NCI-H1436 (cell line): Measurements from ENCODE around the gene PPP1R13L.
A peak's percentile ranks its signal among the peaks of the same experiment; 100 is the strongest.

ENCODE experiments used
- DNase-seq: peaks from one replicate; lab custom pipeline; 2025; lab: John Stamatoyannopoulos, UW

The PPP1R13L gene, protein sequence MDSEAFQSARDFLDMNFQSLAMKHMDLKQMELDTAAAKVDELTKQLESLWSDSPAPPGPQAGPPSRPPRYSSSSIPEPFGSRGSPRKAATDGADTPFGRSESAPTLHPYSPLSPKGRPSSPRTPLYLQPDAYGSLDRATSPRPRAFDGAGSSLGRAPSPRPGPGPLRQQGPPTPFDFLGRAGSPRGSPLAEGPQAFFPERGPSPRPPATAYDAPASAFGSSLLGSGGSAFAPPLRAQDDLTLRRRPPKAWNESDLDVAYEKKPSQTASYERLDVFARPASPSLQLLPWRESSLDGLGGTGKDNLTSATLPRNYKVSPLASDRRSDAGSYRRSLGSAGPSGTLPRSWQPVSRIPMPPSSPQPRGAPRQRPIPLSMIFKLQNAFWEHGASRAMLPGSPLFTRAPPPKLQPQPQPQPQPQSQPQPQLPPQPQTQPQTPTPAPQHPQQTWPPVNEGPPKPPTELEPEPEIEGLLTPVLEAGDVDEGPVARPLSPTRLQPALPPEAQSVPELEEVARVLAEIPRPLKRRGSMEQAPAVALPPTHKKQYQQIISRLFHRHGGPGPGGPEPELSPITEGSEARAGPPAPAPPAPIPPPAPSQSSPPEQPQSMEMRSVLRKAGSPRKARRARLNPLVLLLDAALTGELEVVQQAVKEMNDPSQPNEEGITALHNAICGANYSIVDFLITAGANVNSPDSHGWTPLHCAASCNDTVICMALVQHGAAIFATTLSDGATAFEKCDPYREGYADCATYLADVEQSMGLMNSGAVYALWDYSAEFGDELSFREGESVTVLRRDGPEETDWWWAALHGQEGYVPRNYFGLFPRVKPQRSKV

DNA sequence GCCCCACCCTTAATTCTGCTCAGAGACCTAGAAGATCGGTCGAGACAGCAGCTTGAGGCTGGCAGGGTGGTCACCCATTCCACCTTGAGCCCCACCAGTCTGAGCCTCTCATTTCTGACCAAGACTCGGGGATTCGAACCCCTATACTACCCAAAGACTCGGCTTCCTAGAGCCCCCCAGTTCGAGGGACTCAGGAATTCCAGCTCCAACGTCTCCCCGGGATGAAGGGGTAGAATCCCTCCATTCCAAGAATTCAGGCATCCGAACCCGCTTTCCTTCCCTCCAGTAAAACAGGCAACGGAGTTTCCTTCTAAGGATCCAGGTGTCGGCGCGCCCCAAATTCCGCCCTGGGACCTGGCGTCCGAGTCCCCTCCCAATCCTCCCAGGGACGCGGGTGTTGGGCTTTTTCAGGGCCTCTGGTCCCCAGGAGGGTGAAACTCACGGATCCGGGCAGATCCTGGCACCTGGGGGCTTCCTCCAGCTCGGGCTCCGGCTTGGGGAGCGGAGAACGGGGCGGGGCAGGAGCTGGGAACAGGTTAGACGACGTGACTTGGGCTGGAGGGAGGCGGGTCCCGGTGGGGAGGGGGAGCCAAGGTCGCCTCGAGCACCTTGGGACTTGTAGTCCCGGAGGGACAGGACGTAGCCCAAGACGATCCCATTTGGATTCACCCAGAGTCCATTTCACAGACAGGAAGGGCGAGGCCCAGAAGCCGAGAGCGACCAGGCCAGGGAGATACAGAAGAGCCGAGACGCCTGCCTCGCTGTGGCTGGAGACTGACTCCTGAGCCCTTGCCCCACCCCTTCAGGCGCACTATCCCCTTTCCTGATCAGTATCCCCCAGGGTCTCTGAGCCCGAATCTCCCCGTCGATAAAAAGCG is at the start of gene PPP1R13L:
Gene PPP1R13L, minus strand, starts transcription at position 513 of the 878 bp plus-strand sequence. CDS start 6,751 bp downstream, outside the sequence.
- DNase-seq: peak; percentile 81

DNA sequence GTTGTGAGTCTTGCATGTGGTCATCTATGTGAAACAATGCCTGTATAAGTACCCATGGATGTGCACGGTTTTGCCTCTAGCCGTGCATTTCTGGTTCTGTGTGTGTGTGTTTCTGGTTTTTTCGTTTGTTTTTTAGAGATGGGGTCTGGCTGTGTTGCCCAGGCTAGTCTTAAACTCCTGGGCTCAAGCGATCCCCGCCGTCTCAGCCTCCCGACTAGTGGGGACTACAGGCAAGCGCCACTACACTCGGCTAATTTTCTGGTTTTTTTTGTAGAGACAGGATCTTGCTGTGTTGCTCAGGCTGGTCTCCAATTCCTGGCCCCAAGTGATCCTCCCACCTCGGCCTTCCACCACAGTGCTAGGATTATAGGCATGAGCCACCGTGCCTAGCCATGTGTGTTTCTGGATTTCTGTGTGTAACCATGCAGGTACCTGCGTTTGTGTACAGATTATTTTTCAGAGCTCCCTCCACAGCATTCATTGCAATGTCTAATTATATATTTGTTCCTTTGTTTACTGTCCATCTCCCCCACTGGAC is 47.0 kb upstream of the PPP1R13L start:
- no peak for DNase-seq

DNA sequence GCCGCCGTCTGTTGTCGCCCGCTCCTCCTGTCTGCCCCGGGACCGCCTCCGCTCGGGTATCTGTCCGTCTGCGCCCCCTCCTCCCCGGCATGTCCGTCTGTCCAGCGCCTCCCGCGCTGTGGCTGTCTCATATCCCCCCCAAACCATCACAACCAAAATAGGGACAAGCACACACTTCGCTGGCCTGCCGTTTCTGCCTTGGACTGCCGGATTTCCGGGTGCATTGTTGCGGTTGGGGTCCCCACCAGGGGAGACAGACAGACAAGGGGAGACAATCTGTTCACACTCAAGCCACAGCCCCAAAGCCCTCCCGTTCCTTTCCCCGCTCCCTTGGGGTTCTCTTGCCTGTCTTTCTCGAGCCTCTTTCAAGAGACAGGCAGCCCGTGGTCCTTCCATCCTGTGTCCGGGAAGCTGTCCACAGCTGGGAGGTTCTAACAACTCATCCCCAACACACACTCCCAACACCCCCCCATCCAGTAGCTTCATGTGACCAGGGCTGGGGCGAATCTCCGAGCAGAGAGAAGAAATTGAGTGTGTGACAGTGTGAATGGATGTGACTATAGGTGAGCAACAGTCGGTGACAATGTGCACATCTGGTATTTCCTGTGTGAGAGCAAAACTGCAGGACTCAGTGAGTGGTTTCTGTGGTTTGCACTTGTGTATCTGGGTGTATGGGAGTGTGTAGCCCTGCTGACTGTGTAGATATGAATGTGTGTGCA is 46.4 kb upstream of the PPP1R13L start:
- DNase-seq: no peak

DNA sequence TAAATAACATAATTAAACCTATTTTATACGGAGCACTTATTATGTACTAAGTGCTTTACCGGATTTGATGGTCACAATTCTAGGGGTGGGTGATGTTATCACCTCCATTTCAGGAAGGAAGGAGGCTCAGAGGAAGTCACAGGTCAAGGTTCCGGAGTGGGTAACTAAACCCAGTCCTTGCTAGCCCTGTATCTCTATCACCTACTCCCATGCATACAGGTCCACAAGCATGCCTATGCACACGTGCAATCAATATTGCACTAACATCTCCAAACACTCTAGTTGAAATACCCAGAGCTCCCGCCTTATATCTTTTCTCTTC is 45.1 kb upstream of the PPP1R13L start:
- DNase-seq: no peak

DNA sequence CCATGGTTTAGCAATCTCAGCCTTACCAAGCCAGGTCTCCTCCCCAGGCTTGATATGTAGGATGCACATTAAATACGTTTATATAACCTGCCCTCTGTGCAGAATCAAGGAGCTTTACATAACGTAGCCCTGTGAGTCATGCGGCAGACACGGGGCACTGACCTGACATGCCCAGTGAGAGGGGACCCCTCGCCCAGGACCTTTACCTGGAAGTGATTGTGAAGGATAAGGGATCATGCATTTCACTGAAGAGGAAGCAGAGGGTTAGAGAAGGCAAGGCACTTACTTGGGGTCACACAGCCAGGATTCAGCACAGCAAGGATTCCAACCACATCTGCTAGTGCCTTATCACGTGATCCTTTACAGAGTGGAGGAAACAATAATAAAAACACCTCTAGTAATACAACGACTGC is 44.0 kb upstream of the PPP1R13L start:
- DNase-seq: no peak

DNA sequence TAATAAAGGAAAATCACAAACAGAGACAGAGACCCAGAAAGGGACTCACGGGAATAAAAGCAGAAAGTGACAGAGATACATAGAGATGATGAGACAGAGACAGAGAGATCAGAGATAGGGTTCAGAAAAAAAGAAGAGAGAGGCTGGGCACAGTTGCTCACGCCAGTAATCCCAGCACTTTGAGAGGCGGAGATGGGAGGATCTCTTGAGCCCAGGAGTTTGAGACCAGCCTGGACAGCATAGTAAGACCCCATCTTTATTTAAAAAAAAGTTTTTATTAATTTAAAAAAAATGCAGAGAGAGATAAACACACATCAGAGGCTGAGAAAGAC is 43.5 kb upstream of the PPP1R13L start:
- DNase-seq: no peak

DNA sequence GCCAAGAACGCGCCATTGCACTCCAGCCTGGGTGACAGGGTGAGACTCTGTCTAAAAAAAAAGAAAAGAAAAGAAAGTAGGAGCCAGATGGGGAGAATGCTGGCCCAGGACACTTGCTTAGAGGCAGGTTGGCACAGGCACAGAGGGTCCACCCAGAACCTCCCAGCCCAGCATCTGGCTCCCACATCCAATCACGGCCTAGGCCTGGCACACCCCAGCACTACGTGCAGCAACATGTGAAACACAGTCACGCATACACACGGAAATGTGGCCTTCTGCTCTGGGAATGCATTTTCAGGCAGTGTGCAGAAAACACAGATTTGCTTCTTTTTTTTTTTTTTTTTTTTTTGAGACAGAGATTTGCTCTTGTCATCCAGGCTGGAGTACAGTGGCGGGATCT is 42.1 kb upstream of the PPP1R13L start:
- no peak for DNase-seq

DNA sequence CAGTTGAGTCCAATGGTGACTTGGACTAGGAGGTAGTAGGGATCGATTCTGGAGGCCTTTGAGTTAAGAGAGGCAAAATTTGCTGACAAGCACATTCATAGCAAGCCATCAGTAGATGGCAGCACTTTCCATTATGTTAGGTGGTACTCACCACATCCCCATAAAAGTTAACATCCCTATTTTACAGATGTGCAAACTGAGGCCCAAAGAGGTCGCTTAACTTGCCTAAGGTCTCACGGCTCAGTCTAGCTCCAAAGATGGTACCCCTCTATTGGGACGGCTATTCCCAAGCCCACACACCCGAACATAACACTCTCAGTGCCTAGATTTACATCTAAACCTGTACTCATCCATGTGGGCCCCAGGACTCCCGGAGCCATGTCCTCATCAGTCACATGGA is 41.4 kb upstream of the PPP1R13L start:
- no peak for DNase-seq

DNA sequence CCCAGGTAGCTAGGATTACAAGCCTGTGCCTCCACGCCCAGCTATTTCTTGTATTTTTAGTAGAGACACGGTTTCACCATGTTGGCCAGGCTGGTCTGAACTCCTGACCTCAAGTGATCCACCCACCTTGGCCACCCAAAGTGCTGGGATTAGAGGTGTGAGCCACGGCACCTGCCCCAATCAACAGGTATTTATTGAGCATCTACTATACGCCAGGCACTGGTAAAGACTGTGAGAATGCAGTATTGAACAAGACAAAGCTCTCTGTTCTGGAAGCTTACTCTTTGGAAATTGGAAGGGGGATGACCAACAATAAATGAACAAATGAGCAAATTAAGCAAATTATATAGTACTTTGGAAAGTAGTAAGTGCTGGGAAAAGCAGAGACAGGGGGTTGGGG is 40.3 kb upstream of the PPP1R13L start:
- DNase-seq: no peak

DNA sequence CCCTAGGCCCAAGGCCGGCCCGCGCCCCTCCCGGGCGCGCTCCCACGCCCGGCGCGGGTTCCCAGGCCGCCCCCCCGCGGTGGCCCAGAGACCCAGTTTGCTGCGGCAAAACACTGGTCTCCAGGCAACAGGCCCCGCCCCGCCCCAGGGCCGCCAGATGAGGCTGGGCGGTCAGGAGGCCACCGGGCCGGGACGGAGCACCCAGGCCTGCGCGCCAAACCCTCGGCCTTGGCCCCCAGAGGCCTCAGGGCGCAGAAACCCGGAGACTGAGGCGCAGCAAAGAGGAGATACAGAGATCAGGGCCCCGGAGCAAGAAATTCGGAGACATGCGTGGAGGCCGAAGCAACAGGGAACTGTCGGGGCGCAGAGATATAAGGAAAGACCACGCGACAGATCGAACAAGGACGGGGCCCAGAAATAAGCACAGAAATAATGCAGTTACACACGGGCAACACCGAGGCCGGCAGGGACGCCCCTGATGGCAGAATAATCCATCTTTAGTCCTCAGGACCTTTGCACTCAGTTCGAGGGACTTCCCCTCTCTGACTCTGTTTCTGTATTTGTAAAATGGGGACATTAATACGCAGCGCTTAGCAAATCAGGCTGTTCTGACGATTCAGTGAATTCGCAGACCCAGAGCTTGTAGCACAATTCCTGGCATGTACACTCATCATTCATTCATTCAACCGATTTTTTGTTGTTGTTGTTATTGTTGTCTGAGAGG is 39.6 kb upstream of the PPP1R13L start:
- DNase-seq: peak; percentile 37

DNA sequence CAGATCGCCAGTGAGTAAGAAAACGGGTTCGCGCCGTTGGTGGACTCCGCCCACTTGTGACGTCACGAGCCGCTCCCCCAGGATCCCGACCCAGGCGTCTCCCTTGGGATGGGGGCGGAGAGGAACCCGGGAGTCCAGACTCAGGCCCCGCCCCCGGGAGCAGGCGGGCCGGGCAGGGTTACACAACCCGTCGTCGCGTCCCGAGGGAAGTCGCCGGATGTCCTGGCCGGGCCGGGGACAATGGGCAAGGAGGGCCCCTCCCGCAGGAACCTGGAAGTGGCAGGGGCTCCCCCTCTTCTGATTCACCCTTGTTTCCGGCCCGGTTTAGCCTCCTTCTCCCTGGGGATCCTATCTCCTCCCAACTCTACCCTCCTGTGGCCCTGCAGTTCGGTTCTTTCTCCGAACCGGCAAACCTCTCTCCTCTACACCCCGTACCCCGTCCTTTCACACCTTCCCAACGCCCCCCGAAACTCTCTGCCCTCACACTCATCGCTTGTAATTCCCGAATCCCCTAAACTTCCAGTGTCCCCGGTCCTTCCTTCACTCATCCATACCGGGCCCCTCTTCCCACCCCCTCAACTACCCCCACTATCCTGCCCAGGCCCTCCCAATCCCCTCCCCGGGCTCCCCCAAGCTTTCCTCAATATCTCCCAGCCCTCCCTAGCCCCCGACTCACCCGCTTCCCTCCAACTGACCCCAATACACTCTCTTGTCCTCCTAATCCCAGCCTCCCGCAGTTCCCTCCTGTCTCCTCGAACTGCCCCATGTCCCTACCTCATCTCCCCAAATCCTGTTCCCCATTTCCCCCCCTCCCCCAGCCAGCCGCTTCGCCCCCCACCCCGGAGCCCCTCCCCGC is 38.8 kb upstream of the PPP1R13L start:
- DNase-seq: peak; percentile 84

DNA sequence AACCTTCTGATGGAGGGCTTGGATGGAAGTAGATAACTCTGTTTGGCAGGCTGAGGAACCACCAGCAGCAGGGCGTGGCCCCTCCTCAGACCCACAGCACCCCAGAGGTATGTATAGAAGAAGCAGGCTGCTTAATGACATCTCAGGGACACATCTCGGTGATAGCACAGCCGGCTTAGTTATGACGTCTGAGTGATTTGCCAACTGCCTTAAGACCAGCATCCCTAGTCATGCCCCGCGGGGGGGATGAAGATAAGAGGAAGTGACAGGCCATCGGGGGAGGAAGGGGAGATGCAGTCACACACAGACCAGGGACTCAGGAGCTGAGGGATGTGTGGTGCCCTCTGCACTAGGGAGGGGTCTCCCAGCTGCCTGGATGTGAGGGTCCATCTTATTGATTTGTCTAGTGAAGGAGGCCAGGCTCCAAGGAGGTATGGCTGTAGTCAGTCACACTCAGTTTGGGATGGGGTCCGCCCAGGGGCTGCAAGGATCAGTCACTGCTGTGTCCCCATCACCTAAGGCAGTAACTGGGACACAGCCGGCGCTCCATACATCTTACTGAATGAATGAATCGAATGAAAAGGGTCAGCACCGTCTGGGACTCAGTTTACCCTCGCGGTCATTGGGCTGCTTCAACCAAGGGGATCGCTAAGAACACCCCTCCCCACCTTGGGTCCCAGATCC is 38.1 kb upstream of the PPP1R13L start:
- DNase-seq: no peak

DNA sequence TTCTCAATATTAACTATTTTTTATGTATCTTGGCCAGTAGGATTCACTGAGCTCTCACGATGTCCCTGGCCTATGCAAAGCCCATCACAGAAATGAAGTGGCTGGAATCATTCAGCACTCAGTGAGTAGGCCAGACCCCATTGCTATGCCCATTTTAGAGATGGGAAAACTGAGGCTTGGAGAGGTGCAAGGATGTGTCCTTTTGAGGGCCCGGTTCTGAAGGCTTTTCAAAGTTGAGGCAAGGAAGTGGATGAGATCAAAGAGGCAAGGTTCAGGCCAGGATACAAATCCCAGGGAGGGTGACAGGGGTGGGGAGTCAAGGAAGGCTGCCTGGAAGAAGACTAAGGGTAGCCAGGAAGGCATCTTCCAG is 37.5 kb upstream of the PPP1R13L start:
- no peak for DNase-seq

DNA sequence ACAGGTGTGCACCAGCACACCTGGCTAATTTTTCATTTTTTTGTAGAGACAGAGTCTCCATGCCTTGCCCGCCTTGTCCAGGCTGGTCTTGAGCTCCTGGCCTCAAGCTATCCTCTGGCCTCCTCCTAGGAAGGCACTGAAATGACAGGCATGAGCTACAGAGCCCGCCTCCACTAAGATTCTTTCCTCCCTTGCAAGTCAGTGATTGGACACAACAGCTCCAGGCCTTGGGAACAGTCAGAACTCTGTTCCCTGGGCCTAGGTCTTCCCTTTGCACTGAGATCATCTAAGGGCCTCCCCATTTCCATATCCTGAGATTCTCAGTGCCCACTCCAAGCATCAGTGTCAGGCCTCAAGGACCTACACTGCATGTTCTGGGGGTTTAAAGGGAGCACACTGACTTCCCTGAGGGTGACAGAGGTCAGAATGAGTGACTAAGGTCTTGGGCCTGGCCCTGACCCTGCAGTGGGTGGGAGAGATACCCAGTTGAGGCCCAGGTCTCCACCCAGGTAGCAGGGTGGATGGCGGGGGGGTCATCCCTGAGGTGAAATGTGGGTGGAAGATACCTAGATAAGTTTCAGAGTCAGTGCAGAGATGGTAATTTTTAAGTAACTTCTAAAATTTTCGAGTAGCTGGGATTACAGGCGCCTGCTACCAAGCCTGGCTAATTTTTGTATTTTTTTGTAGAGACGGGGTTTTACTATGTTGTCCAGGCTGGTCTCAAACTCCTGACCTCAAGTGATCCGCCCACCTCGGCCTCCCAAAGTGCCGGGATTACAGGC is 36.2 kb upstream of the PPP1R13L start:
- DNase-seq: no peak

DNA sequence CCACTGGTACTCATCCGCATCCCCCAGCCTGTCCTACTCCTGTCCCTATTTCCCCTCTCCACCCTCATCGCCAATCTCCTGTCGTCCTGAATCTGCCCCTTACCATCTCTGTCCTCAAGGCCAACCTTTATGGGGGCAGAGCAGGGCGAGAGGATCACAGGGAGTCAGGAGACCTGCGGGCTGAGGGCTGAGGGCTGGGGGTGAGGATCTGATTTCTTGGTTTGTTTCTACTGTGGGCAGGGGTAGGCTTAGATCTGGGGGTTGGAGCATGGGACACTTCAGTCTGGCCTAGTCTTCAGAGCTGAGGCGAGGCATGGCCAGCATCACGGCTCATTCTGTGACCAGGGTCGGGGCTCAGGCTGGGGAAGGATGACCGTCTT is 35.4 kb upstream of the PPP1R13L start:
- no peak for DNase-seq

DNA sequence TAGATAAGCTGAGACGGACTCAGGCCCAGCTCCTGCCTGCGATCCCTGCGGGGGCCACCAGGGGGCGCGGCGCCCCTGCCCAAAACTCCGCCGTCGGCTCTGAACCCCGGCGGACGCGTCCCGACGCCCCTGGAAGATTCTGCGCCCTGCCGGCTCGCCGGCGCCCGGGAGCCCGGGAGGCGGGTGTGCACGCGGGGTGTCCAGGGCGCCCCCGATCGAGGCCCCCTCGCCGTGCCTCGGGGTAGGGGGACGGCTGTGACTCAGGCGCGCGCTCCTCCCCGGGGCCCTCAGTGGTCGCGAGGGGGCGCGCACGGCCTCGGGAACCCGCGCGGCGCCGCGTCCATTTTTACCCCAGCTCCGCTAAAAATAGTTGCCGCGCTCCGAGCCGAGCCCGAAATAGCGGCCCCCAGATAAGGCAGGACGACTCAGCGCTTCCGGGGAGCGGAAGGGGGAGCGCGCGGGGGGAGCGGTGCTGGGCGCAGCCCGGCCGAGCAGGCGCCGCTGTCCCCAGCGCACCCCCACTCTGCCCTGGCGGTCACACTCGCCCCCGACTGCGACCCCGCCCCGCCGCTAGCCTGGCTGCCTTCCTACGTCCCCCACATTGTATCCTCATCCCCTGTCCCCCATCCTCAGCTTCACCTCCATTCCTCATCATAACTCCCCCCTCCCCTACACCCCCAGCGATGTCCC is 34.8 kb upstream of the PPP1R13L start:
- DNase-seq: peak; percentile 69

DNA sequence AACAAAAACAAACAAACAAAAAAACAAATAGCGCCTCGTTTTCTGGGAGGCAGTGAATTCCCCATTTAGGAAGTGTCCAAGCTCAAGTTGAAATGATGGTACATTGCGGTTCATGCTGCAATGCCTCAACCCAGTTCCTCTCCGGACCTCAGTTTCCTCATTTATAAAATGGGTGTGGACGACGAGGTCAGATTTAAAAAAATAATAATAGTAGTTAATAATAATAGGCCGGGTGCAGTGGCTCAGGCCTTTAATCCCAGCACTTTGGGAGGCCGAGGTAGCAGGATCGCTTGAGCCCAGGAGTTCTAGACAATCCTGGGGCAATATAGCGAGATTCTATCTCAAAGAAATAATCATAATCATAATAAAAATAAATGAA is 34.3 kb upstream of the PPP1R13L start:
- no peak for DNase-seq

DNA sequence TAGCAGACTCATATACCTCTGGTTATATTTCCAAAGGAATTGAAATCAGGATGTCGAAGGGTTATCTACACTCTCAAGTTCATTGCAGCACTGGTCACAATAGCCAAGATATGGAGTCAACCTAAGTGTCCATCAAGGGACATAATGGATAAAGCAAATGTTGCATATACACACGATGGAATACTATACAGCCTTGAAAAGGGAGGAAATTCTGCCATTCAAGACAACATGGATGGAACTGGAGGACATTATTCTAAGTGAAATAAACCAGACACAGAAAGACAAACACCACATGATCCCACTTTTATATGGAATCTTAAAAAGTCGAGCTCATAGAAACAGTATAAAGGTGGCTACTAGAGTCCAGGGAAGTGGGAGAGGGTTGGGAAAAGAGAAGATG is 32.5 kb upstream of the PPP1R13L start:
- DNase-seq: no peak
